GM18909 (cell line): ENCODE results near the gene ATXN2.
"Not testable (repeated sequence)": the region's sequence is repeated elsewhere in the genome, so short reads cannot be mapped to it uniquely, and the experiment has no call there.

Experiments
- ATAC-seq: cut with Tn5 transposase; IDR thresholded peaks from one replicate; pipeline ENCODE4 v1.9.1; 2021; ENCODE audit warnings: mild to moderate bottlenecking; ENCODE audit not compliant: unreplicated experiment, poor library complexity

The ATXN2 gene

DNA sequence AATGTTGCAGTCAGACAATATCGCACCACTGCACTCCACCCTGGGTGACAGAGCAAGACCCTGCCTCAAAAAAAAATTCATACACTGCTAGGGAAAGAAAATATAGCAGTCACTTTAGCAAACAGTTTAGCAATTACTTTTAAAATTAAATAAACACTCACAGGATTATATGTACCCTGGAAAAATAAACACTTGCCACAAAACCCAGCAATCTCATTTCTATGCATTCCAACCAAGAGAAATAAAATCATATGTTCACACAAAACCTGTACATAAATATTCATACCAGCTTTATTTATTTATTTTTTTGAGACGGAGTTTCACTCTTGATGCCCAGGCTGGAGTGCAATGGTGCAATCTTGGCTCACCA lies 20.2 kb downstream of the ATXN2 start:
- ATAC-seq: no peak

DNA sequence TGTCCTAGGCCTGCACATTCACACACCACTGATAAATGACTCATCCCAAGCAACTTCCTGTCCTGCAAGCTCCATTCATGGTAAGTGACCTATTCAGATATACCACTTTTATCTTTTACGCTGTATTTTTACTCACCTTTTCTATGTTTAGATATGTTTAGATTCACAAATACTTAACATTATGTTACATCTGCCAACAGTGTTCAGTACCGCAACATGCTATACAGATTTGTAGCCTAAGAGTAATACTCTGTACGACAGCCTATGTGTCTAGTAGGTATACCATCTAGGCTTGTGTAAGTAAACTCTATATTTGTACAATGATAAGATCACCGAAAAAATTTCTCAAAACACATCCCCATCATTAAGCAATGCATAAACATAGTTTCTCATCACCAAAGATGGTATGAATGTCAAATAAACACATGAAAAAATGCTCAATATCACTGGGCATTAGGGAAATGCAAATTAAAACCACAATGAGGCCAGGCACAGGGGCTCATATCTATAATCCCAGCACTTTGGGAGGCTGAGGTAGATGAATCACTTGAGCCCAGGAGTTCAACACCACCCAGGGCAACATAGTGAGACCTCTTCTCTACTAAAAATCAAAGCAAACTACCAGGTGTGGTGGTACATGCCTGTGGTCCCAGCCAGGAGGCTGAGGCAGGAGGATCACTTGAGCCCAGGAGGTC lies 20.7 kb downstream of the ATXN2 start:
- ATAC-seq: no peak

- ATAC-seq: no peak
Observed at GRCh38 chr12:111574797-111575443, 24.2 kb downstream of the ATXN2 start.

- no peak for ATAC-seq
Observed at GRCh38 chr12:111573476-111573875, 25.6 kb downstream of the ATXN2 start.

DNA sequence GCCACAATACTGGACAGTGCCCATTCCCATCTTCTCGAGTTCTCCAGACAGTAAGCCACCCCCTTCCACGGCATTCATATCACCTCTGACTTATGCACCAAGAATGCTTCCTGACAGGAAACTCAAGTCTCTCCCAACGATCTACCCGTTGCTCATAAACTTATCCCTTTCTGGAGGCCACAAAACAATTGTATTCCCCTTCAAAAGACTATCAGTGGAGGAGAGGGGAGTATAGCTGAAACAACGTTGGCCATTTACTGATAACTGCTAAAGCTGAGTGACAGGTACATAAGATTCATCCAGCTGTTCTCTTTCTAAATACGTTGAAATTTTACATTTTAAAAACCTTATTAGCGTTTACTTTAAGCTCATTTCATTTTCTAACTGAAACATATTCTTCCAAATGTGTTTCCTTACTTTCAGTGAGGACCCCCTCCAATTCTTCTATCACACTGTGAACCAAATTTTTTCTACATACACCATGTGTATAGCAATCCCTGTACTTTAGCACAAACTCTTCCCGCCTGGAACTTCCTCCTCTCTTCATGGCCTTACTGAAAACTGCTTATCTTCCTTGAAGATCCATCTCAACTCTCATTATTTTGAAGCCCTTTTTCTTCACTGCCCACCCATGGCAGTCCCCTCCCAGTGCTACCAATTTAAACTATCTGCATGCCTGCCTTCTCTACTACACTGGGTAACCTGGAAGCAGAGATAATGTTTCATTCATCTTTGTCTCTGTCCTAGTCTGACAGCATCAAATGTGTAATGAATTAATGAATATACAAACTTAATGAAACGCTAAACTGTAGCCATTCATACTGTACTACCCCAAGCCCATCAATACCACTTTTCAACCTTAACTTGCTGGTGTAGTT lies 28.8 kb downstream of the ATXN2 start:
- ATAC-seq: no peak

GRCh38 chr12:111569363-111570083 lies 29.6 kb downstream of the ATXN2 start:
- no peak for ATAC-seq

GRCh38 chr12:111560844-111561243 lies 38.3 kb downstream of the ATXN2 start:
- not testable (repeated sequence) for ATAC-seq

- no peak for ATAC-seq
Observed at GRCh38 chr12:111558107-111558376, 41.1 kb downstream of the ATXN2 start.

GRCh38 chr12:111557271-111558106 lies 41.6 kb downstream of the ATXN2 start:
- ATAC-seq: no peak

DNA sequence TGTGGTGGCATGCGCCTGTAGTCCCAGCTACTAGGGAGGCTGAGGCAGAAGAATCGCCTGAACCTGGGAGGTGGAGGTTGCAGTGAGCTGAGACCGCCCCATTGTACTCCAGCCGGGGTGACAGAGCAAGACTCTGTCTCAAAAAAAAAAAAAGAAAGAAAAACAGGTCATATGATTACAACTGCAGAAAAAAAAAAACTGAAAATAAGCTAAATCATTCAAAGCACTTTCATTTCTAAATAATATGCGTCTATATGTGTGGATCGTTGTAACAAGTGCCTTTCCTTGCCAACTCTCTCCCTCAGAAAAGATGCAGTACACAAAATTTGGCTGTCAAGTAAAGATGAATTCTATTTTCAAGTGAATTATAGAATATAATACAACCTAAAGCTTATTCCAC lies 42.4 kb downstream of the ATXN2 start:
- ATAC-seq: no peak

DNA sequence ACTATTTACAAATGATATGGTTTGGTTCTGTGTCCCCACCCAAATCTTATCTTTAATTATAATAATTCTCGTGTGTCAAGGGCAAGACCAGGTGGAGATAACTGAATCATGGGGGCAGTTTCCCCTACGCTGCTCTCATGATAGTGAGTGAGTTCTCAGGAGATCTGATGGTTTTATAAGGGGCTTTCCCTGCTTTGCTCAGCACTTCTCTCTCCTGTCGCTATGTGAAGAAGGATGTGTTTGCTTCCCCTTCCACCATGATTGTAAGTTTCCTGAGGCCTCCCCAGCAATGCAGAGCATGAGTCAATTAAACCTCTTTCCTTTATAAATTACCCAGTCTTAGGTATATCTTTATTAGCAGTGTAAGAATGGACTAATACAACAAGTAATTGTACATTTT lies 43.8 kb downstream of the ATXN2 start:
- ATAC-seq: not testable (repeated sequence)

DNA sequence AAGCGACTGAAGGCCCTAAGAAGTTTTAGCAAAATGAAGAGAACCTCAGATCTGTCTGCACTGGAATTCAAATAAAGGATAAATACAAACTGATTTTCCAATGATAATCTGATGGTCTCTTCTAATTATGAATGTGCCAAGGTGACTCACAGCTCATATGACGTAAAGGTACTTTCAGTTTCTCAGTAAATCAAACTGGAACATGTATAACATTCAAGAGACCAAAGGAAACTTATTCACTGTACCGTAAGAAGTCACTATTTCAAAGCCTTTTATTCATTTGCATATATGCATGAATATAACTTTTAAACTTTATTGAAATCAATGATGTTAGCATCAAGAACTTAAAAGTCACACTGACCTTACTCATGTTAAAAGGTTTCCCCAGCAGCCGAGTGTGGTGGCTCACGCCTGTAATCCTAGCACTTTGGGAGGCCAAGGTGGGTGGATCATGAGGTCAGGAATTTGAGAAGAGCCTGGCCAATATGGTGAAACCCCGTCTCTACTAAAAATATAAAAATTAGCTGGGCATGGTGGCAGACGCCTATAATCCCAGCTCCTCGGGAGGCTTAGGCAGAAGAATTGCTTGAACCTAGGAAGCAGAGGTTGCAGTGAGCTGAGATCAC lies 52.2 kb downstream of the ATXN2 start:
- ATAC-seq: no peak

- ATAC-seq: no peak
Observed at GRCh38 chr12:111546171-111546570, 52.9 kb downstream of the ATXN2 start.

DNA sequence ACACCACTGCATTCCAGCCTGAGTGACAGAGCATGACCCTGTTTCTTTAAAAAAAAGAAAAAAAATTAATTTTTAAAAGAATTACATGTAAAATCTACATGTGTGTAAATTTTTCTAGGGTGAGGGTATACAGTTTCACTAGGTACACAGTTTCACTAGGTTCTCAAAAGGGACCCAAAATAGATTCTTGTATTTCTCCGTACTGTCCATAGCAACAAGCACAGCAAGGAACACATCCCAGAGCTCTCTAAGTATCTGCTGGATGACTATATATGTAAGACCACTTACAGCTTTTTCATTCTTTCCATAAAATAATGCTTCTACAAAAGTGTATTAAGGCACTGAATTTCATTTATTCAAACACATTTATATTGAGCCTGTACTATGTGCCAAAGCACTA lies 55.1 kb downstream of the ATXN2 start:
- ATAC-seq: no peak

- ATAC-seq: no peak
Observed at GRCh38 chr12:111532751-111533150, 66.4 kb downstream of the ATXN2 start.

- peak; percentile 46 for ATAC-seq
Observed at GRCh38 chr12:111529424-111530368, 69.4 kb downstream of the ATXN2 start.

DNA sequence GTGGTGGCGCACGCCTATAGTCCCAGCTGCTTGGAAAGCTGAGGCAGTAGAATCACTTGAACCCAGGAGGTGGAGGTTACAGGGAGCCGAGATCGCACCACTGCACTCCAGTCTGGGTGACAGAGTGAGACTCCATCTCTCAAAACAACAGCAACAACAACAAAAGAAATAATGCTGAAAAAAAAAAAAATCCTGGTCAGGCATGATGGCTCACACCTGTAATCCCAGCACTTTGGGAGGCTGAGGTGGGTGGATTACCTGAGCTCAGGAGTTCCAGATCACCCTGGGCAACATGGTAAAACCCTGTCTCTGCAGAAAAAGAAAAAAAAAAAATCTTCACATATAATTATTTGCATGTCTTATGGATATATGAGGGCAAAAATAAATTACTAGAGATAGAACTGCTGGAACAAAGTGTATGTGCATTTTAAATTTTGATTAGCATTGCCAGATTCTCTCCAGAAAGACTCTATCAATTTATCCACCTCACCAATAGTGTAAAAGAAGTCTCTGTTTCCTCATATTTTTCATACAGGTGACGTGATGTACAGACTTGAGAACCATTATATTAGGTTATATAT lies 75.4 kb downstream of the ATXN2 start:
- no peak for ATAC-seq

DNA sequence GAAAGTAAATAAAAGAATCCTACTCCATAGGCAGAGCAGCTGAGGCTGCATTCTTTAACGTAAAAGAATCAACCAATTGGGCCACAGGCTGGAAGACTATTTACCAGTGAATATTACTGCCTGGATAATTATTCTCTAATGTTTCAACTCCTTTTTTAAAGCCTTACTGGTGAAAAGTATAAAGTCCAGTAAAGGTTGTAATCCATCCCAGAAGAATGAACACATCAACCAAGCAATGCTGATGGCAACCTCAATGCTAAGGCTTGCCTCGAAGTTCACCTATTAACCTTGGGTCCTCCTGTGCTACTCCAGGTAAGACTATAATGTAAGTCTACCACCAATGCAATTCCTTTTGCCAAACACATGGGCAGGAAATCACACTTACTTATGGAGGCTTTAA lies 77.3 kb downstream of the ATXN2 start:
- ATAC-seq: no peak
